MM.1S (cell line): ENCODE data around the gene TMEM273.

ENCODE experiments used
- DNase-seq: peaks from one replicate; pipeline ENCODE4 v3.0.0-alpha.2; 2015
- H2AFZ ChIP-seq: fragments of 300-600 bp; sonication (generic); 2 replicates; pipeline ENCODE4 v1.6.0; 2016; ENCODE audit warnings: antibody characterized with exemption, low read length
- H3F3A ChIP-seq: fragments of 300-600 bp; sonication (generic); 2 replicates; pipeline ENCODE4 v1.6.1; 2016; ENCODE audit warnings: mild to moderate bottlenecking, antibody characterized with exemption, low read length, moderate library complexity, mixed read lengths; ENCODE audit not compliant: insufficient read depth
- H3K27ac ChIP-seq: fragments of 300-600 bp; sonication (generic); 2 replicates; pipeline ENCODE4 v1.5.1; 2016; ENCODE audit warnings: mild to moderate bottlenecking, low read length
- H3K27me3 ChIP-seq: fragments of 300-600 bp; sonication (generic); replicated peaks from 2 replicates; pipeline ENCODE4 v1.6.0; 2016; ENCODE audit warnings: low read length; ENCODE audit not compliant: insufficient read depth
- H3K36me3 ChIP-seq: fragments of 300-600 bp; sonication (generic); replicated peaks from 2 replicates; pipeline ENCODE4 v1.6.1; 2016; ENCODE audit warnings: mild to moderate bottlenecking, low read length, mixed read lengths; ENCODE audit not compliant: insufficient read depth
- H3K4me1 ChIP-seq: fragments of 300-600 bp; sonication (generic); 2 replicates; pipeline ENCODE4 v1.6.1; 2016; ENCODE audit warnings: low read length, mixed read lengths
- H3K4me2 ChIP-seq: fragments of 300-600 bp; sonication (generic); 2 replicates; pipeline ENCODE4 v1.6.0; 2016; ENCODE audit warnings: low read depth, low read length
- H3K4me3 ChIP-seq: fragments of 300-600 bp; sonication (generic); 2 replicates; pipeline ENCODE4 v1.5.1; 2016; ENCODE audit warnings: low read length, mixed read lengths
- H3K79me2 ChIP-seq: fragments of 300-600 bp; sonication (generic); 2 replicates; pipeline ENCODE4 v1.6.1; 2016; ENCODE audit warnings: mixed run types, low read length, mixed read lengths
- H3K9ac ChIP-seq: fragments of 300-600 bp; sonication (generic); 2 replicates; pipeline ENCODE4 v1.6.1; 2016; ENCODE audit warnings: low read length, mixed read lengths
- H3K9me2 ChIP-seq: fragments of 300-600 bp; sonication (generic); replicated peaks from 2 replicates; pipeline ENCODE4 v1.6.1; 2016; ENCODE audit warnings: mild to moderate bottlenecking, low read length, mixed read lengths; ENCODE audit not compliant: insufficient read depth
- H3K9me3 ChIP-seq: fragments of 300-600 bp; sonication (generic); replicated peaks from 2 replicates; pipeline ENCODE4 v1.6.1; 2016; ENCODE audit warnings: mild to moderate bottlenecking, low read length, mixed read lengths; ENCODE audit not compliant: insufficient read depth
- H4K20me1 ChIP-seq: fragments of 300-600 bp; sonication (generic); 2 replicates; pipeline ENCODE4 v1.6.1; 2016; ENCODE audit warnings: mild to moderate bottlenecking, low read length, moderate library complexity, mixed read lengths; ENCODE audit not compliant: insufficient read depth
- EZH2 ChIP-seq: fragments of 300-600 bp; sonication (generic); optimal IDR thresholded peaks from 2 replicates; pipeline ENCODE3; 2017; ENCODE audit warnings: low read depth, mild to moderate bottlenecking, antibody characterized with exemption, low read length, mixed read lengths
- EZH2phosphoT487 ChIP-seq: fragments of 300-600 bp; sonication (generic); IDR thresholded peaks from 2 replicates; pipeline ENCODE4 v1.6.1; 2018; ENCODE audit warnings: antibody characterized with exemption, low read length
- TF ChIP-seq, protein P1 (sequence below): fragments of 300-600 bp; sonication (generic); IDR thresholded peaks from 2 replicates; pipeline ENCODE4 v1.5.1; 2016; ENCODE audit warnings: antibody characterized with exemption, low read length, mixed read lengths

Gene TMEM273

DNA sequence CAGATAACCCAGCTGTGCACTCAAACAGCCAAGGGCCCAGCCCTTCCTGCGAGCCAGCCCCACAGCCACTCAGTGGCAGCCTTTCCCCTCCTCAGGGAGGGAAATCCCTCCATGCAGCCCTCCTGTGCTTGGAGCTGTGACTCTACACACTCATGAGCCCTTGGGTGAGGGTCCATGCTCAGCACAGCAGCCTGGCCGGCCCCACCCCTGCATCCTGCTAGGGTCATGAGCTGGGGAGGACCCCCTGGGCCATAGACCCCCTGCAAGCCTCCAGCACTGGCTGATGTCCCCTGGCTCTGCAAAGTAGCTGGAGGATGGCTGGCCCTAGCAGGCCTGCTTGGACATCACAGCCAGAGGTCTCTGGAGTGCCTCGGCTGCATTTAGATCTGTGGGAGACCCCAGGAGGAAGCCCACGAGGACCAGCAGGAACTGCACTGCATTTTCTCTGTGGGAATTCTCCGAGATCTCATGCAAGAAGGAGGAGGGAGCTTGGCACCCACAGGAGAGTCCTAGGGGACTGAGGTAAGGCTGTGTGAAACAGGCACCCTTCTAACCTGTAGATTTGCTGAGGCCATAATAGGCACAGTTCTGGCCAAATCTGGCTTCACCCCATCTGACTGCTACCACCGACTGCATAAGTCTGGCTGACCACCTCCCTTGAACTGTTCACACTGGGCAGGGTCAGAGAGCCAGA lies 17.4 kb downstream of the TMEM273 start:
- Histone ChIP-seq H3K9me3 (no peaks in the 10 kb centered on the region), H3K9ac (no peak overlapping the region), H3K4me3 (no peak overlapping the region), H3K79me2 (no peaks in the 10 kb centered on the region), H2AFZ (no peak overlapping the region), H3K36me3 (no peaks in the 10 kb centered on the region), H3K27me3 (no peaks in the 10 kb centered on the region), H4K20me1 (no peaks in the 10 kb centered on the region), H3K9me2 (no peaks in the 10 kb centered on the region), H3F3A (no peaks in the 10 kb centered on the region), H3K27ac (no peak overlapping the region), H3K4me2 (no peak overlapping the region), H3K4me1 (no peaks in the 10 kb centered on the region)
- TF ChIP-seq, protein P1, sequence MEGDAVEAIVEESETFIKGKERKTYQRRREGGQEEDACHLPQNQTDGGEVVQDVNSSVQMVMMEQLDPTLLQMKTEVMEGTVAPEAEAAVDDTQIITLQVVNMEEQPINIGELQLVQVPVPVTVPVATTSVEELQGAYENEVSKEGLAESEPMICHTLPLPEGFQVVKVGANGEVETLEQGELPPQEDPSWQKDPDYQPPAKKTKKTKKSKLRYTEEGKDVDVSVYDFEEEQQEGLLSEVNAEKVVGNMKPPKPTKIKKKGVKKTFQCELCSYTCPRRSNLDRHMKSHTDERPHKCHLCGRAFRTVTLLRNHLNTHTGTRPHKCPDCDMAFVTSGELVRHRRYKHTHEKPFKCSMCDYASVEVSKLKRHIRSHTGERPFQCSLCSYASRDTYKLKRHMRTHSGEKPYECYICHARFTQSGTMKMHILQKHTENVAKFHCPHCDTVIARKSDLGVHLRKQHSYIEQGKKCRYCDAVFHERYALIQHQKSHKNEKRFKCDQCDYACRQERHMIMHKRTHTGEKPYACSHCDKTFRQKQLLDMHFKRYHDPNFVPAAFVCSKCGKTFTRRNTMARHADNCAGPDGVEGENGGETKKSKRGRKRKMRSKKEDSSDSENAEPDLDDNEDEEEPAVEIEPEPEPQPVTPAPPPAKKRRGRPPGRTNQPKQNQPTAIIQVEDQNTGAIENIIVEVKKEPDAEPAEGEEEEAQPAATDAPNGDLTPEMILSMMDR, result no peak
- DNase-seq, result no peak

DNA sequence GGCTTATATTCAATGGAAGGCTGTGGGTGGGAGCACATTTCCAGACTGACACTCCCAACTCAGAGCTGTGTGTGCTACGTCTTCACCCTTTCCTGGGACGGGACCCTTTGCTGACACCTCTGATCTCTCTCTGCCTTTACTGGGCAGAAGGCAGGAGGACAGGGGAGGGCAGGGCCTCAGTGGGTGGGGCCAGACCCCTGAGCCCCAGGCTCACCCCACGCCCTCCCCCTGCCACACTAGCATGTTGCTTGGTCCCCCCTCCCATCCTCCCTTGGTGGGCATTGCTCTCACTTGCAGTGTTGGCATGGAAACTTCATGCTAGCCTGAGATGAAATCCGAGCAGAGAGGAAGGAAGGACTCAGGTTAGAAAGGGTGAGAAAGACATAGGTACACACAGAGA lies 18.4 kb downstream of the TMEM273 start:
- TF ChIP-seq EZH2 (no peak), EZH2phosphoT487 (no peak)
- TF ChIP-seq, protein P1, result no peak
- Histone ChIP-seq H3K4me3 (no peak overlapping the region), H3K9ac (no peak overlapping the region), H3K27me3 (no peaks in the 10 kb centered on the region), H3K9me3 (no peaks in the 10 kb centered on the region), H3K27ac (no peak overlapping the region), H4K20me1 (no peaks in the 10 kb centered on the region), H3K79me2 (no peaks in the 10 kb centered on the region), H3K4me1 (no peaks in the 10 kb centered on the region), H3K36me3 (no peaks in the 10 kb centered on the region), H3K9me2 (no peaks in the 10 kb centered on the region), H3K4me2 (no peak overlapping the region), H2AFZ (no peak overlapping the region), H3F3A (no peaks in the 10 kb centered on the region)
- DNase-seq, result no peak

DNA sequence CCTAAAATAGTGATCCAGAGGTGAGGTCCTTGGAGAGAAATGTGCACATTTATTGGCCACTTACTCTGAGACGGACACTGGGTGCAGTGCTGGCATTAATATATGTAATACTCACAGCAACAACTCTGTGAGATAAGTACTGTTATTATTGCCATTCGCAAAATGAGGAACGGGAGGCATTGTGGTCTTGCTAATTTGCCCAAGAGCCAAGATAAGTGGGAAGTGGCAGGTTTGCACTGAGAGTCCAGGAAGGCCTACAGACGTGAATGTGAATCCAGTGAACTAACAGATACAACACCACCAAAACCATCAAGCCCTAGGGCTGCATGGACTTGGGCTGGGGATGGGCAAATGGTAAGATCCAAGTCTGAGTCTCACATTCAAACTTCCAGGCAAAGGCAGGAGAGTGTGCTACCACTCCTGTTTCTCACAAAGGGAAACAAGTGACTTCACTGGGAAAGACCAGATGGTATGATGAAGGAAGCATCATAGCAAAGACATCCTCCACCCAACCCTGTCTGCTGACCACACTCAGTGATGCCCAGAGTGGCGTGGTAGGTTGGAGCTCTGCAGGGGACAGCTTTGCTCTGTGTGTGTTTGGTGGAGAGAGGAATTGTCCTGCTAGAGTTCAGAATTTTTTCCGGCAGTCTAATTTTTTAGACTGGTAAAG lies 19.2 kb downstream of the TMEM273 start:
- TF ChIP-seq, protein P1, result no peak
- TF ChIP-seq EZH2phosphoT487 (no peak), EZH2 (no peak)
- DNase-seq, result no peak
- no peaks in the 10 kb centered on the region for H3K9me3 ChIP-seq
- H3K9ac ChIP-seq, result no peak overlapping the region
- H3F3A ChIP-seq, result no peaks in the 10 kb centered on the region
- H3K27ac ChIP-seq, result no peak overlapping the region
- no peaks in the 10 kb centered on the region for H3K9me2 ChIP-seq
- no peak overlapping the region for H2AFZ ChIP-seq
- H3K27me3 ChIP-seq, result no peaks in the 10 kb centered on the region
- no peaks in the 10 kb centered on the region for H3K79me2 ChIP-seq
- no peaks in the 10 kb centered on the region for H3K4me1 ChIP-seq
- H3K4me2 ChIP-seq, result no peak overlapping the region
- H3K36me3 ChIP-seq, result no peaks in the 10 kb centered on the region
- H3K4me3 ChIP-seq, result no peak overlapping the region
- H4K20me1 ChIP-seq, result no peaks in the 10 kb centered on the region
